Measurements from ENCODE around the gene FEM1A.
"Not testable (repeated sequence)": the region's sequence is repeated elsewhere in the genome, so short reads cannot be mapped to it uniquely, and the experiment has no call there.

Gene FEM1A, protein sequence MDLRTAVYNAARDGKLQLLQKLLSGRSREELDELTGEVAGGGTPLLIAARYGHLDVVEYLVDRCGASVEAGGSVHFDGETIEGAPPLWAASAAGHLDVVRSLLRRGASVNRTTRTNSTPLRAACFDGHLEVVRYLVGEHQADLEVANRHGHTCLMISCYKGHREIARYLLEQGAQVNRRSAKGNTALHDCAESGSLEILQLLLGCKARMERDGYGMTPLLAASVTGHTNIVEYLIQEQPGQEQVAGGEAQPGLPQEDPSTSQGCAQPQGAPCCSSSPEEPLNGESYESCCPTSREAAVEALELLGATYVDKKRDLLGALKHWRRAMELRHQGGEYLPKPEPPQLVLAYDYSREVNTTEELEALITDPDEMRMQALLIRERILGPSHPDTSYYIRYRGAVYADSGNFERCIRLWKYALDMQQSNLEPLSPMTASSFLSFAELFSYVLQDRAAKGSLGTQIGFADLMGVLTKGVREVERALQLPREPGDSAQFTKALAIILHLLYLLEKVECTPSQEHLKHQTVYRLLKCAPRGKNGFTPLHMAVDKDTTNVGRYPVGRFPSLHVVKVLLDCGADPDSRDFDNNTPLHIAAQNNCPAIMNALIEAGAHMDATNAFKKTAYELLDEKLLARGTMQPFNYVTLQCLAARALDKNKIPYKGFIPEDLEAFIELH

DNA sequence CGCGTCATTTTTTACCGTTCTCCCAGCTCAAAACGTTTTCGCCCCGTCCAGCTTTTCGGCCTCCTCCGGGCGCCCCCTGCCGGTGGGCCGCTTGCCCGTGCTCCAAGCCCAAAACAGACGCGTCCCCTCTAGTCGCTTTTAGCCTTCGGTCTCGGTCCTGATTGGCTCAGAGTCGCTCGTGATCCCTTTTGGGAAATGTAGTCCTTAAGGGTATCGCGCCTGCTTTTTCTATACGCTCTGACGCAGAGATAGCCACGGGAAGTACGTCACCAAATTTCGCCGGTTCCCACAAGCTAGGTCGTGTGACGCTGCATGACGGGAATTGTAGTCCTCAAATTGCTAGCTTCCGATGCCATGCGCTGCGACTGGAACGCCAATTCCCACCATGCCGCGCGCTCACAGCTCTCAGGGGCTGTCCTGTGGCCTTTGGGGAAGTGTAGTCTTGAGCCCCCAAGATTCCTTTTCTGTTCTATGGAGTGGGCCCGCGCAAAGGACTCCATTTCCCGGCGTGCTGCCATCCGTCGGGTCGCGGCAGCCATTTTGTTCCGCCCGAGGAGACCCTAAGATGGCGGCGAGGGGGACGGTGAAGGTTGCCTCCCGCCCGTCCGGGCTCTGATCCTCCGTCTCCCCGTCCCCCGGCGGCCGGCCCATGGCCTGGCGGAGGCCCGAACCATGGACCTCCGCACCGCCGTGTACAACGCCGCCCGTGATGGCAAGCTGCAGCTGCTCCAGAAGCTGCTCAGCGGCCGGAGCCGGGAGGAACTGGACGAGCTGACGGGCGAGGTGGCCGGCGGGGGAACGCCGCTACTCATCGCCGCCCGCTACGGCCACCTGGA, at the start of gene FEM1A:
Gene FEM1A, plus strand, starts transcription at position 552 of the 836 bp plus-strand sequence. Its CDS starts 121 bp downstream, at position 673.
- peak; percentile 97 to 100 for DNase-seq

DNA sequence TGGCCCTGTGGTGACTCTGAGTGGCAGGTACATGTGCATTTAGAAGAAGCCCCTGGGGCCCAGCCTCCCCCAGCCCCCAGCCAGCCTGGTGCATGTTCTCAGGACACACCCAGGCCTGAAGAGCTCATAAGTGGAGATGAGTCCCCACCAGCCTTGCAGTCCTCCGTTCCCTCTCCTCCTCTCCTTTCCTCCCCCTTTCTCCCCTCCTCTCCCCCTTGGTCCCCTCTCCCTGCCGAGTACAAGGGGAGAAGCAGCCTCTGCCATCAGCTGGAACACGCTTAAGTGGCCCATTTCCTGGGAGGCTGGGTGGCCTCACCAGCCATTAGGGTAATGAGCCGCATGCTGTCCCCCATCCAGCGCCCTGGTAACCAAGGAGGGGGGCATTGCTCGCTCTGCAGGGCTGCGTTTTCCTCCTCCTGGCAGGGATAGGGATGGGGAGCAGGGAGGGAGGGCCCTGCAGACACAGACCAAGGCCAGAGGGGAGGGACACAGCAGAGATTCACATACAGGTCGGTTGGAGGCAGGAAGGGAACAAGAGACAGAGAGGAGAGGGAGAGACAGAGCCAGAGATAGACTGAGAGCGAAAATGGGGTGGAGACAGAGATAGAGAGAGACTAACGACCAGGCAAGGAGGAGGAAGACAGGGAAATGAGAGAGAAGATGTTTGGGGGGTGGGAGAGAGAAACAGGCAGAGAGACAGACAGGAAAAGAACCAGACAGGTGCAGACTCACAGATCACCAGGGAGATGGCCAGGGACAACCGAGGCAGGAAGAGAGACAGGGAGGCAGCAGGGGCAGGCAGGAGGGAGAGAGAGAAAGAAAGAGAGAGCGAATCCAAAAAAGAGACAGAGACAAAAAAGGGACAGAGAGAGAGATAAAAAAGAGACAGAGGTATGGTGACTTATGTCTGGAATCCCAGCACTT, 48.5 kb upstream of the FEM1A start:
- DNase-seq: no peak

DNA sequence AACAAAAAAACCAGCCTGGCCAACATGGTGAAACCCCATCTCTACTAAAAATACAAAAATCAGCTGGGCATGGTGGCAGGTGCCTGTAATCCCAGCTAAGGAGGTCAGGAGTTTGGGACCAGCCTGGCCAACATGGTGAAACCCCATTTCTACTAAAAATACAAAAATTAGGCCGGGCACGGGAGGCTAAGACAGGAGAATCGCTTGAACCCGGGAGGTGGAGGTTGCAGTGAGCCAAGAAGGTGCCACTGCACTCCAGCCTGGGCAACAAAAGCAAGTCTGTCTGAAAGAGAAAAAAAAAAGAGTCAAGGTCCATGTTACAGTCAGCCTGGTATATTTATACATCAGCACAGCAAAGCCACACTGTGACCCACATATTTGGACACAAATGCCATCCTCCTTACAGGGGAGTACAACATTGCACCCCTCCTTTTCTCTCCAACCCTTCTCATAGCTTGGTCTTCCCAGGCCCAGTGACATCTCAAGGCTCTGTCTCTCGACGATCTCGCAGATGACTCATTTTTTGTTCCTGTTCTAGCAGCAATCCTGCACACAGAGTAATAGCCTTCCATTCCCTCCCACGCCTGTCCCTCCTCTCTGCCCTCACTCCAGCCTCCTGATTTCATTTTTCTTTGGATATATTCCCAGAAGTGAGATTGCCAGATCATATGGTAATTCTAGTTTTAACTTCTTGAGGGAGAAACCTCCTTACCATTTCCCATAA, 46.9 kb upstream of the FEM1A start:
- DNase-seq: no peak

DNA sequence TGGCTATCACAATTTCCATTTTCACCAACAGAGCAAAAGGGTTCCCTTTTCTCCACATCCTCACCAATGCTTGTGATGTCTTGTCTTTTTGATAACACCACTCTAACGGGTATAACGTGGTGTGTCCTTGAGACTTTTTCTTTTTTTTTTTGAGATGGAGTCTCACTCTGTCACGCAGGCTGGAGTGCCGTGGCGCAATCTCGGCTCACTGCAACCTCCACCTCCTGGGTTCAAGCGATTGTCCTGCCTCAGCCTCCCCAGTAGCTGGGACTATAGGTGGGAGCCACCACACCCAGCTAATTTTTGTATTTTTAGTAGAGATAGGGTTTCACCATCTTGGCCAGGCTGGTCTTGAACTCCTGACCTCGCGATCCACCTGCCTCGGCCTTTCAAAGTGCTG, 46.4 kb upstream of the FEM1A start:
- DNase-seq: not testable (repeated sequence)

DNA sequence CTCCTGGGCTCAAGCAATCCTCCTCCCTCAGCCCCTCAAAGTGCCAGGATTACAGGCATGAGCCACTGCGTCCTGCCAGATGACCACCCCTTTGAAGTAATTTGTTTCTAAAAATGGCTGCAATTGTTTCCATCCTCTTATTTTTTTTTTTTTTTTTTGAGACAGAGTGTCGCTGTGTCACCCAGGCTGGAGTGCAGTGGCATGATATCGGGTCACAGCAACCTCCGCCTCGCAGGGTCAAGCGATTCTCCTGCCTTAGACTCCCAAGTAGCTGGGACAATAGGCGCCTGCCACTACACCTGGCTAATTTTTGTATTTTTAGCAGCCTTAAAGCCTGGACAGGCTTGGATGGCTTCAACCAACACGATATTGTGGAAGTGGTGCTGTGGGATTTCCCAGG, 45.5 kb upstream of the FEM1A start:
- no peak for DNase-seq

DNA sequence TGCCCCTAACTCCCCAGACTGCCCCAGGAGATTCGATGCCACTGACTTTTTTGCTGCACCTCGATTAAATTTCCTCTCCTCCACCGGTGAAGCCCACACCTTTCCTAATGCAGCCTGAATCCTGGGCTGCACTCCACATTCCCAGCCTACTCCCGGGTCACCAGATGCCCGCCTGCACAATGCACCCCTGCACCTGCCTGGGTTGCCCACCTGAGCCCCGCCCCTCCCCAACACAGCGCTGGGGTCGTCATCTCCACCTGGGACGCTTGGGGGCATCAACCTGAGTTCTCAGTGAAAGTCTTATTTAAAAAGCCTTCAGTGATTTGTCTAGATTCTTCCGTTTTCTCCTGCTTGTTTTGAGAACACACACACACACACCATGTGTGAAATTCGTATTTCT, 43.3 kb upstream of the FEM1A start:
- no peak for DNase-seq

DNA sequence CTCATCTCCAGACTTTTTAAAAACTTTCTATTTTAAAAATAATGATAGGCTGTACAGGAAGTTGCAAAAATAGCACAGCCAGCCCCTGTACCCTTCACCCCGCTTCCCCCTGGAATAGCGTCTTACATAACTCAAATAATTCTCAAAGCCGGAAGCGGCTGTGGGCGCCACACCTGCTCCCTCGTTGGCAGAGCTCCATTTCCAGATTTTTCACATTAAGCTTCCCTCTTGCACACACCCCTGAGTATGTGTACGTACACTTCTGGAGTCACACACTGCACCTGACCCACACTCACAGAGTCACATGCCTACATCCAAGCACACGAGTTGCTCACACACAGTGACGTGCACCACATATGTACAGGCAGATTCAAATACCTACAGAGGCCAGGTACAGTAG, 42.9 kb upstream of the FEM1A start:
- no peak for DNase-seq

DNA sequence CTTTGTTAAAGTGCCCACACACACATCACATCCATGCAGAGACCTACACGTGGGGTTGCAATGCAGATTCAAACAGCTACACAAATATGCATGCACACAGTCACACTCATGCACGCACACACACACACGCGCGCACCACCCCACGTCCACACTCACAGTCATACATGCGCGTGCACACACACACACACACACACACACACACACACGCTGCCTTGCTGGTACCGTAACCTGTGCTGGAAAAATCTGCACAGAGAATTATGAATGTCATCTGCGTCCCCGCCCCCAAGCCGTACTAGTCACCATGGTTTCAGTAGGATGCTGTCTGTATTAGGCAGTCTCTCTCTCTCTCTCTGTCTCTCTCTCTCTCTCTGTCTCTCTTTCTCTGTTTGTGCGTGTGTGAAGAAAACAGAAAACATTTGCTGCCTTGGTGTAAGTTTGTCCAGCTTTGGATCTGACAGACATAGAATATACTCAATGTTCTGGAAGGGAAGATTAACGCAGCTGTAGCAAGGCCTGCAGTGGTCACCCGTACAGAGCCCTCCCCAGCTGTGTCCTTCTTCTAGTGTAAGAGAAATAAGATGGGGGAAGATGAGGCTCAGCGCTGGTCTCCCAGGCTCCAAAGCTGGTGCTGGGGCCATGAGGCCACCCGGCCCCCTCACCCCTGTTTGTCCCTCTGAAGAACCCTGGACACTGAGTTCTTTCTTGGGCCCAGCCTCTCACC, 41.5 kb upstream of the FEM1A start:
- DNase-seq: no peak

DNA sequence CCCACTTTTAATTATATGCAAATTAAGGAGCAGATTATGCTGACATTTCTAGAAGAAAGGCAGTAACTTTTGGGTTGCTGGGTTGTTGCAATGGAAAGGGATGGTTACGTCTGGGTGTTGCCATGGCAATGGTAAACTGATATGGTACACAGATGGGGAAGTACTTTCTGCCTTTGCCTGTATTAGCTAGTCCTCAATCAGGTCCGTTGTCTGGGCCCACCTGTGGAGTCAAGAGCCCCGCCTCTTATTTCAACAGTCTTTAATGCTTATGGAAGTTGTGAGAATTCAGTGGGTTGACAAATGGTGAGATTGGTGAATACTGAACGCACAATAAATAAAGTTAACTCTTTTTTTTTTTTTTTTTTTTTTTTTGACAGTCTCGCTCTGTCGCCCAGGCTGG, 37.3 kb upstream of the FEM1A start:
- no peak for DNase-seq

DNA sequence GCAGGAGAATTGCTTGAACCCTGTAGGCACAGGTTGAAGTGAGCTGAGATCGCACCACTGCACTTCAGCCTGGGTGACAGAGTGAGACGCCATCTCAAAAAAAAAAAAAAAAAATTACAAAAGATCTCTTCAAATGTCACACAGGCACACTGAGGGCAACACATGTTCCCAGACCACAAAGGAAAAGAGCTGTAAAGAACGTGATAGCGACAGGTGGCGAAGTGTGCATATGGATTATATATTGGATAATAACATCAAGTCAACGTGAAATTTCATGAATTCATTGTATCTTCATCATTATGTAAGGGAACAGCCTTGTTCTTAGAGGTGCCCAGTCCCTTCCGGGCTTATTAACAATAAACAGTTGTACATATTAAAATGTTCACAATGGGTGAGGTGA, 36.1 kb upstream of the FEM1A start:
- no peak for DNase-seq

DNA sequence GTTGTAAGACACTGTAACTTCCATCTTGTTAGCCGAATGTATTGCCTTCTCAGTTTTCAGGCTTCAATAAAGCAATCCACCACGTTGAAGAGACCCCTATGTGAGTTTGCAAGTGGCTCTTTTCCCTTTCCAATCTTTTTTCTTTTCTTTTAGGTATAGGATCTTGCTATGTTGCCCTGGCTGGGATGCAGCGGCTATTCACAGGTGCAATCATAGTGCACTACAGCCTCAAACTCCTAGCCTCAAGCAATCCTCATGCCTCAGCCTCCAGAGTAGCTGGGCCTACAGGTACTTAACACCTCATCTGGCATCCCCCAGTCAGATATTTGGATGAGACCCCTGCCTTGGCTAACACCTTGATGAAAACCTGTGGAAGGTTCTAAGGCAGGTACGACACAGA, 33.5 kb upstream of the FEM1A start:
- DNase-seq: no peak

DNA sequence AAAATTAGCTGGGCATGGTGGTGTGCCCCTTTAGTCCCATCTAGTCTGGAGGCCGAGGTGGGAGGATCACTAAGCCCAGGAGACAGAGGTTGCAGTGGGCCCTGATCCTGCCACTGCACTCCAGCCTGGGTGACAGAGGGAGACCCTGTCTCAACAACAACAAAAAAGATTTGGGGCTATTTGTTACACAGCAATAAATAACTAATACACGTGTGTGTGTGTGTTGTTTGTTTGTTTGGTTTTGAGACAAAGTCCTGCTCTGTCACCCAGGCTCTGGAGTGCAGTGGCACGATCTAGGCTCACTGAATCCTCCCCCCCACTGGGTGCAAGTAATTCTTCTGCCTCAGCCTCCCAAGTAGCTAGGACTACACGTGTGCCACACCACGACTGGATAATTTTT, 32.9 kb upstream of the FEM1A start:
- DNase-seq: no peak

DNA sequence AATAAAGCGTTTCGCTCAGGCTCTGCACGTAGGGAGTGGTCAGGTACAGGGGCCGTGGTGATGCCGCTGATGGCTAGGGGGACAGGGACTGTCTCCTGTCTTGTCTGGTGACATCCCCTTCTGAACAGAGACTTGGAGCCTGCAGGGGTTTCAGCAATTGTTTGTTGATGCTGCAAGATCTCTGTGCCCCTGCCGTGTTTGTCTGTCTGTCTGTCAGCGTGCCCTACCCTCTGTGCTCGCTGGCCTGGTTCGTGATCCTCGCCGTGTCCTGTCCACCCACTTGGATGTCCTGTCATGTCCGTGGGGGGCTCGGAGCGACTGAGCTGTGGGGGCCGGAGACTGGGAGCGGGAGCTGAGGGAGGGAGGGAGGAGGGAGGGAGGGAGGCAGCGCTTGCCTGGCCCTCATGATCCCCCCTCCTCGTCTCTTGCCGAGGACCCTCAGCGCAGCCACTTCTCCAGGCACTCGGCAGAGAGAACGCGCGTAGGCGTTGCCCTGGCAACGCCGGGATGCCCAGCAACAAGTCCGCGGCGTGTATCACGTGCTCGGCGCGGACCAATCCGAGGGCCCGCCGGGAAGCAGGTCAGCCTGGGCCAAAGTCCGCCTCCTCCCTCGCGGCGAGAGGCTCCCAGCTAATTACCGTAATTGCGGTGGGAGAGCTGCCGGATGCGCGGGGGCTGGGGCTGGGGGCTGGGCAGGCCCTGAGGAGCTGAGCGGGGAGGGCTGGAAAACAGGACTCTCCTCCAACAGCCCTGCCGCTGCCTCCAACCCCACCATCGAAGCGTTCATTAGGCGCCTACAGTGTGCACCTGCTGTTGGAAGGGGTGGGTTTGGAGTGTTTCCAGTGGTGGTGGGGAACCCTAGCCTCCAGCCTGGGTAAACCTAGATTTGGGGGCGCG, 31.9 kb upstream of the FEM1A start:
- DNase-seq: peak in 1 of 2 donors; percentile 36

DNA sequence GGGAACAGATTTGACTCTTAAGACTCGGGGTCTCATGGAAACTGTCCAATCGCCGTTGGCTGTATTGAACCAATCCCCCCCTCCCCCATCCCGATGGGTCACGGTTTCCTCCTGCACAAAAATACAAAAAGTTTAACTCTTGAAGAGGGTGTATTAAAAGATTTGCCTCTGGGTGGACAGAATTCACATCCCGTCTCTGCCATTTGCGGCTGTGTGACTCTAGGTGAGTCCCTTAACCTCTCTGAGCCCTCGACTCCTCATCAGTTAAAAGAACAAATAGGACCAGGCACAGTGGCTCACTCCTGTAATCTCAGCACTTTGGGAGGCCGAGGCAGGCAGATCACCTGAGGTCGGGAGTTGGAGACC, 31.3 kb upstream of the FEM1A start:
- no peak for DNase-seq

DNA sequence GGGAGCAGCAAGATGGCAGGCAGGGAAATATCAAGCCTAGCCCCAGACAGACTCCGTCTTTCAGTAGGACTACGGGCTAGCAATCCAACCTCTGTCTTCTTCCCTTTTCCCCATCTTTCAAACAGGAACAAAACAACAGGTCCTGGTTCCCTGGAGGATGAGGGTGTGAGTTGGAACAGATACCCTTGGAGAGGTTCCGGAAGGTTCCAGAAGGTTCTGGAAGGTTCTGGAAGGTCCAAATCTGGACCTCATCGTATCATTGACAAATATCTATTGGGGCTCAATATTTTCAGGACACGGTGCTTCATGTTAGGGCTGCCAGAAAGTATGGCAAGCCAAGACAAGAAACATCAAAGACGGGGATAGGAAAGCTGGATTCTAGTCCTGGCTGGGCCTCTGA, 28.5 kb upstream of the FEM1A start:
- no peak for DNase-seq

DNA sequence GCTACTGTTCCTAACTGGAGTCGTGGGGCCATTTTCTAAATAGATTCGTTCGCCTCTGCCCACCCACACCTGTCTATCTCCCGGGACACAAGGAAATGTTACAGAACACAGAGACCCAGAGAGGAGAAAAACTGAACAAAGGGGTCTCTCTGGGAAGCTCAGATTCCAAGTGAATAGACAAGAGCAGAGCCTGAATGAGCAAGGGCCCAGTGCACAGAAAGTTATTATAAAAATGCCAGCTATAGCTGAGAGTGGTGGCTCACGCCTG, 27.2 kb upstream of the FEM1A start:
- DNase-seq: no peak

DNA sequence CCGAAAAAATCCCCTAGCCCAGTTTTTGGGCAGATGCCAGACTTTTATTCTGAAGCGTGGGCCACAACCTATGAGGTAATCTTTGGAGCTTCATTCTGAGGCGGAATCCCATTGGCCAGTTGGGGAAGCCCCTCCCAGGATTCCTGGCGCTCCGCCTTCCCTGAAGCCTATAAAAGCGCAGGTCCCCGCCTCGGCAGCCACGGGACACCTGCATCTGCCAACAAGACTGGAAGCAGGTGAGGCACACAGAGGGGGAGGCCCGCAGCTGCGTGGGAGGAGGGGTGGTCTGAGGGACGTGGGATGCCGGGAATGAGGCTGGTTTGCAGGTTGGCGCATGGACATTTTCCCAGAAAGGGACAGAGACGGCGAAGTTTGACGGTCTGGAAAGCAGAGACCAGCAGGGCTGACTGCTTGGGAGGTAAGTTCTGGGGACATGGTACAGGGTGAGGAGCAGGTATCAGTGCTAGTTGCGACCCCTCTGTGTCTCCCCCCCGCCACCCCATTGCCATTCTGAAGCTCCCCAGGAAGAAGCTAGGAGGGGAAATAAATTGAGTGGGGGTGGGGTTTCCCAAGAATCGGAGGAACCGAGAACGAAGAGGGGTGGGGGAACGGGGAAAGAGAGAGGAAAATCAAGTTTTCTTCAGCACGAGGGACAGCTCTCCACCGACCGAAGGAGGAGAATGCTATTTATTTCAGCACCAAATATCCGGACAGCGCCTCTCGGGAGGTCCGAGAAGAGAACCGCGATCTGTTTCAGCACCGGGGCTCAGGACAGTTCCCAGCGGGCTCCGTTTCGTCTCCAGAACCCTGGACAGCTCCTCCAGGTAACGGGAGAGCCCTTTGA, 22.4 kb upstream of the FEM1A start:
- peak; percentile 19 to 45 for DNase-seq

DNA sequence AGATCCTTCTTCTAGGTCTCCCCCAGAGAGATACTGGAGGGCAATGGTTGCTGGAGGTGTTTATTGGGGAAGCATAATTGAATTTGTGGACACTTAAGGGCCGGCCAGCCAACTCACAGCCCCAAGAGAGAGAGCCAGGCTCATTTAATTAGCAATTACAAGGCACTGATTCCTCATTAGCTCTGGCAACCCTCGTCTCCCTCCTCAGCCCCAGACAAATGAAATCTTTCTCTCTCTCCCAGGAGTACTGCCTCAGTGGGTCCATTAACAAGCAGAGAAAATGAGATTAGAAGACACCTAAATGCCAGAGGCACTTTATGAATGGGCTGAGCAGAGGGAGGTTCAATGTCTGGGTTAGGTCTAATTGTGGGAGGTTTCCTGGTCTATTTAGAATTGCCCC, 19.0 kb upstream of the FEM1A start:
- no peak for DNase-seq

DNA sequence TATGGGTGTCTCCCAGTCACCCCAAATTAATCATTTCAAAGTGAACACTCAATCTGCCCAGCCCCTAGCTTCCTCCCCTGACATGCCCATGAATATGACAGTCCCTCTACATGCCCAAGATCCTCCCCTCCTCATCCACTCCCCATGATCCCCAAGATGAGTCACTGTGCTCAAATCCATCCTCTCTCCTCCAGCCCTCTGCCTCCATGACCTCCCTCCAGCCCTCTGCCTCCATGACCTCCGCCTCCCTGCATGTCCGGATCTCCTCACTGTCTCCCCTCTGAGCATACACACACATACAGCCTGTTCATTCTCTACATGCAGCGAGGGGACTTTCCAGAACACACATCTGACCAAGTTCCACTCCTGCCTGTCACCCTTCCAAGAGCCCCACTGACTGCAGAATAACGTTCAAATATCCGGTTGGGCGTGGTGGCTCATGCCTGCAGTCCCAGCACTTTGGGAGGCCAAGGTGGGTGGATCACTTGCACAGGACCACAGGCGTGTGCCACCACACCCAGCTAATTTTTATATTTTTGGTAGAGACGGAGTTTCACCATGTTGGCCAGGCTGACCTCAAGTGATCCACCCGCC, 18.4 kb upstream of the FEM1A start:
- no peak for DNase-seq
